HEK293T (cell line): Measurements from ENCODE around the gene OBP2B.

Experiments
- BHLHE40 ChIP-seq: fragments of 450-650 bp; IDR thresholded peaks from 2 replicates; pipeline ENCODE4 v1.6.1; 2016; ENCODE audit warnings: mild to moderate bottlenecking, moderate library complexity, borderline replicate concordance
- CTBP1 ChIP-seq: fragments of 450-650 bp; IDR thresholded peaks from 2 replicates; pipeline ENCODE4 v1.6.1; 2016; ENCODE audit warnings: borderline replicate concordance
- FOXM1 ChIP-seq: fragments of 450-650 bp; IDR thresholded peaks from 2 replicates; pipeline ENCODE4 v1.6.1; 2017; ENCODE audit warnings: mild to moderate bottlenecking, borderline replicate concordance
- LEF1 ChIP-seq: fragments of 450-650 bp; IDR thresholded peaks from 2 replicates; pipeline ENCODE4 v1.6.1; 2017; ENCODE audit warnings: mild to moderate bottlenecking, borderline replicate concordance
- NFRKB ChIP-seq: fragments of 450-650 bp; IDR thresholded peaks from 2 replicates; pipeline ENCODE4 v1.6.1; 2016; ENCODE audit warnings: mild to moderate bottlenecking, moderate library complexity
- SP1 ChIP-seq: fragments of 450-650 bp; IDR thresholded peaks from 2 replicates; pipeline ENCODE4 v1.6.1; 2017
- TARDBP ChIP-seq: fragments of 450-650 bp; IDR thresholded peaks from 2 replicates; pipeline ENCODE4 v1.6.1; 2016
- ZNF384 ChIP-seq: fragments of 450-650 bp; IDR thresholded peaks from 2 replicates; pipeline ENCODE4 v1.6.1; 2016
- TF ChIP-seq, protein P1 (sequence below): fragments of 450-650 bp; IDR thresholded peaks from 2 replicates; pipeline ENCODE4 v1.6.1; 2016

- TF ChIP-seq, protein P1, sequence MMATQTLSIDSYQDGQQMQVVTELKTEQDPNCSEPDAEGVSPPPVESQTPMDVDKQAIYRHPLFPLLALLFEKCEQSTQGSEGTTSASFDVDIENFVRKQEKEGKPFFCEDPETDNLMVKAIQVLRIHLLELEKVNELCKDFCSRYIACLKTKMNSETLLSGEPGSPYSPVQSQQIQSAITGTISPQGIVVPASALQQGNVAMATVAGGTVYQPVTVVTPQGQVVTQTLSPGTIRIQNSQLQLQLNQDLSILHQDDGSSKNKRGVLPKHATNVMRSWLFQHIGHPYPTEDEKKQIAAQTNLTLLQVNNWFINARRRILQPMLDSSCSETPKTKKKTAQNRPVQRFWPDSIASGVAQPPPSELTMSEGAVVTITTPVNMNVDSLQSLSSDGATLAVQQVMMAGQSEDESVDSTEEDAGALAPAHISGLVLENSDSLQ: no peak
- TF ChIP-seq ZNF384 (no peak), BHLHE40 (no peak), SP1 (no peak), LEF1 (no peak), FOXM1 (no peak), NFRKB (no peak), CTBP1 (no peak), TARDBP (no peak)
Measured at GRCh38 chr9:133205996-133206931, 2.8 kb downstream of the OBP2B start.
